GM21515 (cell line): Measurements from ENCODE around the gene ALG1L2.
"Not testable (repeated sequence)": the region's sequence is repeated elsewhere in the genome, so short reads cannot be mapped to it uniquely, and the experiment has no call there.

Experiments
- ATAC-seq: cut with Tn5 transposase; IDR thresholded peaks from one replicate; pipeline ENCODE4 v1.9.1; 2021; ENCODE audit not compliant: unreplicated experiment

Gene ALG1L2

DNA sequence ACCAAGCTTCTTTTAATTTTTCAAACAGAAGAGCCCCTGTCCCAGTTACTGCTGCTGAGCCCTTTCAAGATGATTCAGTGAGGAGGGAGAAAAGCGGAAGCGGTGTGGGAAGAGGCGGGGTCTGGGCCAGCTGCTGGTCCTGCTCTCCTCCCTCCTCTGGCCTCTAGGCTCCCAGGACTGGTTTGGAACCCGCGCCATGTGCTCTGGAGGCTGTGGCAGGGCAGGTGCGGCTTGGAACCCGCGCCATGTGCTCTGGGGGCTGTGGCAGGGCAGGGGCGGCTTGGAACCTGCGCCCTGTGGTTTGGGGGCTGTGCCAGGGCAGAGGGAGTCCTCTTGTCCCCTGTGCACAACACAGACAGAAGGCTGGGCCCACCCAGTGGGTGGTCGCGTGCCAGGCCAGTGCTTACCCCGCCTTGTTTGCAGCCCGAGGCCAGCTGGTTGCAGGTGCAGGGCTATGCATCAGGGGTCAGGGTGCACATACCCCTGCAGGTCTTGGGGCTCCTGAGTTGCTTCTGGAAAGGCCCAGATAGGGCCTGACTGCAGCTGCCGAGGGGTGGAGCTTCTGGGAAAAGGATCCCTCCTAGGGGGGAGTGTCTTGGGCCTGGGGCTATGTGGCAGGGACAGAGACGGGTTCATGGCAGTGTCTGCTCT, 12.2 kb downstream of the ALG1L2 start:
- ATAC-seq, result no peak

DNA sequence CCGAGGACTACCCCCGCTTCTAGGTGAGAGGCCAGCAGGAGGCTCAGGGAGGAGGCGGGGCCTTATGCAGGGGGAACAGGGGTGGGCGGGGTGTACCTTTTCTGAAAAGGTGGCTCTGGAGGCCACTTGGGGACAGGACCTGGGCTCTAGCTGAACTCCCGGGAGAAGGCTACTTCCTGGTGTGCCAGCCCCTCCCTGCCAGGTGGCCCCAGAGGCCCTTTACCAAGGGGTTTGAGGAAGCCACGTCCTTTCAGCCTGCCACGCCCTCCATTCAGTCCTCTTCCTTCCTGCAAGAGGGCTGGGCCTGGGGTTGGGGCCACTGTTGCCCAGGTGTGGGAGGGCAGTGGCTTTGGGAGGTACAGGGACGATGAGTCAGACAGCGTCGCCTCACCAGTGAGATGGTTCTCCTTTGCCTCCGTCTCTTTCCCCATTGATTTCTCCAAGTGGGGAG, 12.9 kb downstream of the ALG1L2 start:
- ATAC-seq, result not testable (repeated sequence)

DNA sequence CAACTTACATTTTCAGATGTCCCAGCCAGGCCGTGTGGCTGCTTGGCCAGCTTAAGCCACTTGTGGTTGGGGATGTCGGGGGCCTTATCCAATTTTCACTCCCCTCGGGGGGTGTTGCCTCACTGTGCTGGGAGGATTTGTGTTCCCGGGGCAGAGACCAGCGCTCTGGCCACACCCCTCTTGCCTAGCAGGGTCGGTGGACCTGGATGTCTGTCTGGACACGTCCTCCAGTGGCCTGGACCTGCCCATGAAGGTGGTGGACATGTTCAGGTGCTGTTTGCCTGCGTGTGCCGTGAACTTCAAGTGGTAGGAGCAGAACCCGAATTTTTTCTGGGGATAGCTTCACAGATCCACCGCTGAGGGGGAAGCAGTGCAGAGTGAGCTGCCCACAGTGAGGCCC, 14.2 kb downstream of the ALG1L2 start:
- ATAC-seq, result not testable (repeated sequence)

DNA sequence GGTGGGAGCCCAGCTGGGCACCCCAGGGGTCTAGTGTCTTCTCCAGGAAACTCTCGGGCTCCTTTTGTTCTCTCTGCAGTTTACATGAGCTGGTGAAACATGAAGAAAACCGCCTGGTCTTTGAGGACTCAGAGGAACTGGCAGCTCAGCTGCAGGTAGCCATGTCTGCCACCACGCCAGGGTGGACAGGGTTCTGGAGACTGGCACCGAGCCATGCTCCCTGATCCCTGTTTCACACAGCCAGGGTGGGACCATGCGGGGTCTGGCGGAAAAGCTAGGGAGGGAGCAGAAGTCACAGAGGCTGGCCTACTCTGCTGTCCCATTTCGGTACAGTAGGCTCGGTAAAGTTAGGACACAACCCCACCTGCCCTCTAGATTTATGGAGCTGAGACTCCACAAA, 15.5 kb downstream of the ALG1L2 start:
- ATAC-seq, result not testable (repeated sequence)

DNA sequence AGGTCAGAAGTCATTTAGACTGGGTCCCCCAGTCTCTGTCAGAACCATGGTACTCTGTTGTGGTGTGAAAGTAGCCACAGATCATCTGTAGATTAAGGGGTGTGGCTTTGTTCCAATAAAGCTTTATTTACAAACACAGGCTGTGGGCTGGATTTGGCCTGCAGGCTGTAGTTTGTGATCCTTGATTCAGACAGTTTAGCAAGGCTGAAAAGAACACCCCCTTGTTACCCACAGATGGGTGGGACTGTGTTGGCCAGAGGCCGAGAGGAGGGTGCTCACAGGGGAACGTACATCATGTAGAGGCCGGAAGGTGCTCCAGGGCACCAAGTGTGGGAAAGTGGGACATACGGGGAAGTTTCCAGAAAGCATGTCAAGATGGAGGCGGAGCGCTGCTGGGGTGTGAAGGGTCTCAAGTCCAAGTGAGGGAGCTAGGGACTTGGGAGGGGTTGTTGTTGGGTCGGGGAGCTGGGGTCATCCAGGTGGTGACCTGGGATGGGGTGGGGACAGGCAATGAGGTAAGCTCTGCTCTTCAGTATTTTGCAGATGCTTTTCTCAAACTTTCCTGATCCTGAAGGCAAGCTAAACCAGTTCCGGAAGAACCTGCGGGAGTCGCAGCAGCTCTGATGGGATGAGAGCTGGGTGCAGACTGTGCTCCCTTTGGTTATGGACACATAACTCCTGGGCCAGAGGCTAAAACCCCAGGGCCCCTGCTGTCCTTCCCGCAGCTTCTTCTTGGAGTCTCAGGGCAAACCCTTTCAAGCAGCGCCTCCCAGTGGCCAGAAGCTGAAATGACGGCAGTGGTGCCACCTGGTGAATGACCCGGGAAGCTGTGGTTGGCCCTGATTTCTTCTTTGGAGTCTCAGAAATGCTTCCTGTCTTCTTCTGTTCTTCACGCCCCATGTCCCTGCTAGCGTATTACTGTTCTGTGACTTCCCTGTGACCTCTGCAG, 16.3 kb downstream of the ALG1L2 start:
- not testable (repeated sequence) for ATAC-seq

DNA sequence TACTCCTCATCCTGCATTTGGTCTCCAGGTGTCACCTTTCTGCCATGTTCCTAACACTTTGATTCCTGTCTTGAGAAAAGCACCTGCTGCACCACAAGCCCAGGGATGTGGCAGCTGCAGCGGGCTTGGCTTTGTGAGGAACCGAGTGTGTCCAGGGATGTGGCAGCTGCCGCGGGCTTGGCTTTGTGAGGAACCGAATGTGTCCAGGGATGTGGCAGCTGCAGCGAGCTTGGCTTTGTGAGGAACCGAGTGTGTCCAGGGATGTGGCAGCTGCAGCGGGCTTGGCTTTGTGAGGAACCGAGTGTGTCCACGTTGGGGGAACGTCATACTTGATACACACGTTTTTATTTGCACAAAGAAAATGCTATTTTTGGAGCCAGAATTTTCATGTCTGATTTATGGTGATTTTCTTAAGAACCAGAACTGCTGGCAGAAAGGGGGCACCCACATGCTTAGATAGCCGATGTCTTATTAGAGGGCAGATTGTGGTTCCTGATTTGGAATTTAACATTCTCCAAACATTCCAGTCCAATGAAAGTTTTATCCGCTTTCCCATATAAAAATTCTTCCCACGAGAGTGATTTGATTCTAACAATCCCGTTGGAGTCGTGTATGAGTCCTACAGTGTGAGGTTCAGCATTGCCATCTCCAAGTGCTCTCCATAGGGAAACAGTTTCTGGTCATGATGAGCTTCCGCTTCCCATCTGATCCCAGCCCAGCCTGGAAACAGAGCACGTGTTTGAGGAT, 17.2 kb downstream of the ALG1L2 start:
- not testable (repeated sequence) for ATAC-seq

DNA sequence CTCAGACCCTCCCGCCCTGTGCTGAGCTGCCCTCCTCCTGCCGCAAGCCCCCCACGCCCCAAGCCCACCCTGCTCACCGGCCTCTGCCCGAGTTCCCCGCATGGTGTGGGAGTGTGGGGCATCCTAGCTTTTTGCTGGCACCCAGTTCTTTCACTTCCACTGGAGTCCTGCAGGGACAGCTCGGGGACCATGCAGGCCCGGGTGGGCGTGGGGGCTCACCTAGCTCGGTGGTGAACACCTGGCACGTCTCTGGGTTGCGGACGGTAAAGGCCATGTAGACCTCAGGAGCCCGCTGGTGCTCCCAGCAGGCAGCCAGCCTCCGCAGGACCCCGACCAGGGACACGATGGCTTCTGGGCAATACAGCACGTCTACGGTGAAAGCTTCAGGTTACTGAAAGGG, 20.9 kb downstream of the ALG1L2 start:
- ATAC-seq, result not testable (repeated sequence)

DNA sequence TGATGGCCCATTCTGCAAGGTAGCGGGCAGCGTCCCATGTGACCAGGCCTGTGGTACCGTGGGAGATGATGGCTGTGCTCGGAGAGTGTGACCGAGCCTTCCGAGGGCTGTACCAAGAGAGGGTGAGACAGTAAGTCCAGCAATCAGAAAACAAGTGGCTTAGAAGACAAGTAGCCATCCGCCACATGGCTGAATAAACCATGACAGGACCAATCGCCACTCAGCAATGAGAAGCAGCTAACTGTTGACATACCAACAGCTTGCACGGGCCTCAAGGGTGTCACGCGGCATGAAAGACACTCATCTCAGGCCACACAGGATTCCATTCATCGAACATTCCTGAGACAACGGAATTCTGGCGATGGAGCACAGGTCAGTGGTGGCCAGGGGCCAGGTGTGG, 22.6 kb downstream of the ALG1L2 start:
- ATAC-seq, result not testable (repeated sequence)

DNA sequence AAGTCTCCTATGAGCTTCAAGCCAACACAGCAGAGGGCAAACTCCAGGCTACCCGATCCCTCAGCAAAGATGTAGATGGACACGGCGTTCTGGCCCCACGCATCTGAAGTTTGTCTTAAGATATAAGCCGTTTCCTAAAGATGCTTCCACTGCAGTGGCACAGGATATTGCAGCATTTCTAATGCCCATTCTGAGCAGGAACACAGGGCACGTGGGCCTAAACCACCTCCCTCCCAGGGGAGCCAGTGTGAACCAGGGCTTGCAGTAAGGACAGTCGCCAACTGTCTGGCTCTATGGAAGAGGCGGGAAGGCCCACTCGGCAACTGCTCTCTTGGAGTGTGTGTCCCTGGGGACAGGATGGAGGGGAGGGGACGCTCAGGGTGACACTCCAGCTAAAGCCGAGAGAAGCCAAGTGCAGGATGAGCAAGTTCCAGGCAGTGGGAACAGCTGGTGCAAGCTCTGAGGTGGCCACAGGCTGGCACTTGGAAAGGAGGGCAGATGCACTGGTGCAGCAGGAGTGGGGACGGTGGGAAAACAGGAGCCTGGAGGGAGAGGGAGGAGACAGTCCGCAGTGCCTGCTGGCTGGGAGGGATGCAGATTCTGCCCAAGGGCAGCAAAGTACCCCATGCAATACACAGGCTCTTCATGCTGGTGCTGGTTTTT, 25.8 kb downstream of the ALG1L2 start:
- not testable (repeated sequence) for ATAC-seq

DNA sequence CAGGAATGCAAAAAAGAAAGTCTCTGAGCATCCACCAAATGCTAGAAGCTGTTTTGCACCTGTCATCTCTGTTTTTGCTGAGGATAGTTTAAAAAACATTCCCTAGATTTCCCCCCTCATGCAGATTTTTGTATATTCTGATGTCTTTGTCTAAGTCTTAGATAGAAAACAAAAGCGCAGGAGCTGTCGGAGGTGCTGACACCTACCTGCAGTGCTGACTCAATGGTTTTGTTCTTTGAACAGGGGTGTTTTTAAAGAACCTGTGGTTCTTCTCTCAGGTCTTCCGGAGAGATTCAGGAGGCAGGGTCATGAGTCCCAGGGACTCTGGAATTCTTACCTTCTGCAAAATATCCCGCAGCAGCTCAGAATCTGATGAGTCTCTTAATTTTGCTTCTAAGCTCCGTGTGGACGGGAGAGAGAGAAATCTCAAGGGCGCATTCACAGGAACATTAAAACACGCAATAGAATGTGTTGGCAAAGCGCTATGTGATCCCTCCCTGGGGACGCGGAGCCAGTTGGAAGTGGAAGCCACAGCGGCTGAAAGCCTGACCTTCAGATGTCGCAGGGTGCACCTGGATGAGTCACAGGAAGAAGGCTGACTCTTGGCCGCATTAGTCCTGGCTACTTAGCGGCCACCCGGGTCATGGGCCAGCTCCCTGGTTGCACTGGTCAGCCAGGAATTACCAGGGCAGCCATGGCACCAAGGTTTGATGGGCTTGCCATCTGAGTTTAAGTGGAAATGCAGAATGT, 27.4 kb downstream of the ALG1L2 start:
- ATAC-seq, result not testable (repeated sequence)

DNA sequence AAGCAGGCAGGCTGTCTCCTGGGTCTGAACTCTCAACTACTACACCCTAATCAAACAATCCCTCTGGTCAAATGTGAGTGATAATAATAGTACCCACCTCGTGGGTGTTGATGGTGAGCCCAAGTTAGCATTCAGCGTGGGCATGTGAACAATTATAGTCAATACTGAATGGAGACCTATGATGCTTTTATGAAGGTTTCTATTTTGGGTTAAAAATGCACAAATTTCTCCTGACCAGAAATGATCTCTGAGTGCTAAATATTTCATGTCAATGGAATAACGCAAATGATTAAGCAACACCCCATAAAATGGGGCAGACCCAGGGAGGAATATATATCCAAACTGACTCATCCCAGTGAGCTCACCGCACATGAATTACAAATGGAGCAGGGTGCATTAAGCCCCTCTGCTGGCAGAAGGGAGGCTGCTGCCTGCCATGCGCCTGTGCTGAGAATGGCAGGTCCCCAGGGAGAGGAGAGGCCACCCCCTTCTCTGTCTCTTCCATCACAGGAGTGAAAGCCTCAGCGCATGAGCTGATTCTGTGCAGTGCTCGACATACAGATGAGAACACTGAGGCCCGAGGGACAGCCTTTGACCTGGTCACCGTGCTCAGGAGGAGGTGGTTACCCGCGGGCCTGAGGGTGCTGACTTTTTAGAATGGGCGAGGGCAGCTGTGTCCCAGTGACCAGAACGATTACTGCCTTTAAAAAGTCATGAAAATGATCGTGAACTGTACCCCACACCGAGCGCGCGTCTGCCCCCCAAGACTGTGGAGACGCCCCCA, 28.9 kb downstream of the ALG1L2 start:
- ATAC-seq, result not testable (repeated sequence)

DNA sequence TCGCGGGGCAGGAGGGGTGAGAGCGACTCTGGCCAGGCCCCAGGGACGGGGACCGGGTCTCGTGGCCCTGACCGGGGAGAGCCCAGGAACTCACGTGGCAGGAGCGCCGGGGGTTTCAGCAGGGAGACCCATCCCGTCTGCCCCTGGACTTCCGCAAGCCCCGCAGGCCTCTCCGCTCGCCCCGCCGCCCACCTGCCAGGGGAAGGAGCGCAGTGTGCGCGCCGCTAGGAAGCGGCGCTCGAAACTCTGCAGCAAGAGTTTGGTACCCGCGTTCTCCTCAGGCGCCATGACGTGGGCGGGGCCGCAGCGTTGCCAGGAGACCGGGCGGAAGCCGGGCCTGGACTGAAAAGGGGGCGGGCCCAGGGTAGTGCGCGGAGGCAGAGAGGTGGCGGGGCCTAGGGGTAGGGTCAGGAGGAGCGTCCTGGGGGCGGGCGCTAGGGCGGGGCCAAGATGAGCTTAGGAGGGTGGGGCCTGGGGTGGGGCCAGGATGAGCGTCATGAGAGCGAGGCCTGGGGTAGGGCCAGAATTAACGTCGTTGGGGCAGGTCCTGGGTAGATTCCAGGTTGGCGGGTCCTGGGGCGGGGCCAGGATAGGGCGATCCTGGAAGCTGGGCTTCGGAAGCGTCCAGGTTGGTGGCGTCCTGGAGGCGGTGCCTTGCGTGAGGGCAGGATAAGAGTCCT, 29.7 kb downstream of the ALG1L2 start:
- peak; percentile 100 for ATAC-seq

DNA sequence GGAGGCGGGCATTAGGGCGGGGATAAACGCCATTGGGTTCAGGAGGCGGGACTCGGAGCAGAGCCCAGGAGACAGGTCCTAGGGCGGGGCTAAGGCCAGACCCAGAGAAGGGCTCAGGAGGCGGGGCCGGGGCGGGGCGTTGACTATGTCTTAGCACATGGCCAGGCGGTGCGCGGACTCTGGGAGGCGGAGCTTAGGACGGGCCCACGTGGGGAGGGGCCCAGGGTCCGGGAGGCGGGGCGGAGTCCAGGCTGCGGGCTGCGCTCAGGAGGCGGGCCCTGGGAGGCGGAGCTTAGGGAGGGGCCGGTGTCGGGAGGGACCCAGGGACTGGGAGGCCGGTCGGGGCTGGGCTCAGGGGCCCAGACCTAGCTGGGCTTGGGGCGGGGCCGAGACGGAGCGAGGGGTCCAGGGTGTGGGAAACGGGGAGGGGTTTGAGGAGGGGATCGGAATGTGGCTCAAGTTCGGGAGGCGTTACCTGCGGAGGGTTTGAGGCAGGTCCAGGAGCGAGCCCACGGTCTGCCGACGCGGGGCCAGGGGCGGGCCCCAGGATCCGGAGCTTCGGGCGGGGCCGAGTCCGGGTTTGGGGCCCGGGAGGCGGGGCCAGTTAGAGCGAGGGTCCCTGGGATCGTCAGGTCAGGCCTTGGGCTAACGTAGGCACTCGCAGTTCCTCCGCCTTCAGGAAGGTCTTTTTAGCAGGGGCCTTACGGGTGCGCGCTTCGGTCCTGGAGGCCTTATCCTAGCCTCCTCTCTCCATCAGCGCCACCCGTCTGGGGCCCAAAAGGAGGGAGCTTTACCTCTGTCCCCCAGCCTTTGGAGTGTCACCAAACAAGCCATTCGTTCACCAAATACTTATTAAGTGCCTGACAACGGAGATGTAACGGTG, 30.5 kb downstream of the ALG1L2 start:
- peak; percentile 53 for ATAC-seq

DNA sequence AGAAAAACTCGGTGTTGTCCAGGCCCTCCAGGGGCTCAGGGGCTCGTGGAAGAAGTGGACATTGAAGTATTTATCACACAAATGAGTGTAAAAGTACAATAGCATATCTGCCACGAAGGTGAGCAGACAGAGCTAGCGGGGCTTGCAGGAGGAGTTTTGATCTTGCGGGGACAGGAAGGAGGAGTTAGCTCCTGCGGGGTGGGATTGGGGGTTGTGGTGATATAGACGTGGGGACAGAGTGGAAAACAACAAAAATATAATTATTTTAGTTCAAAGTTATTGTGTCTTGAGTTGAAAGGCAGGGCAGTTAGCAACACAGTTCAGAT, 31.1 kb downstream of the ALG1L2 start:
- not testable (repeated sequence) for ATAC-seq

DNA sequence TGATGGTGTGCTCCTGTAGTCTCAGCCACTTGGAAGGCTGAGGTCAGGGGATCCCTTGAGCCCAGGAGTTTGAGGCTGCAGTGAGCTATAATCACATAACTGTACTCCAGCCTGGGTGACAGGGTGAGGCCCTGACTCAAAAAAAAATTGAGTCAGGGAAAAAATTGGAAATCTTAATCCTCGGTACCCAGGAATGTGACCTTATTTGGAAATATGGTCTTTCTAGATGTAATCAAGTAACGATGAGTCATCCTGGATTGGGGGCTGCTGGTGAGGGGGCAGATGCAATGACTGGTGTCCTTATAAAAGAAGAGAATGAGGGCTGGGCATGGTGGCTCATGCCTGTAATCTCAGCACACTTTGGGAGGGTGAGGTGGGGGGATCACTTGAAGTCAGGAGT, 33.8 kb downstream of the ALG1L2 start:
- ATAC-seq, result not testable (repeated sequence)

DNA sequence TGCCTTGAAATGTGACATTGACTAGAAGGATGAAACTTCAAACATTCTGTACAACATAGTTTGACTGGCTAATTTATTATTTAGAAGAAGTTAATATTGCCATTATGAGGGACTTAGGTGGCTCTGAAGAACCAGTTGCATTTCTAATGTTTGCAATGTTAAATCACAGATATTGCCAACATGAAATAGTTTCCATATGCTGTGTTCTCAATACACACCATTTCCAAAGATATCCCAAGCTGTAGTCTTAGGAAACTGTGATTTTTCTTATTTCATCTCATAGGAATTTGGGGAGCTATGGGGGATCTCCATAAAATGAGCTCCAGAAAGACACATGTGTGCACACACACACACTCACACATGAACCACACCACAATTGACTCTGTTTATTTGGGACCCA, 36.3 kb downstream of the ALG1L2 start:
- no peak for ATAC-seq

DNA sequence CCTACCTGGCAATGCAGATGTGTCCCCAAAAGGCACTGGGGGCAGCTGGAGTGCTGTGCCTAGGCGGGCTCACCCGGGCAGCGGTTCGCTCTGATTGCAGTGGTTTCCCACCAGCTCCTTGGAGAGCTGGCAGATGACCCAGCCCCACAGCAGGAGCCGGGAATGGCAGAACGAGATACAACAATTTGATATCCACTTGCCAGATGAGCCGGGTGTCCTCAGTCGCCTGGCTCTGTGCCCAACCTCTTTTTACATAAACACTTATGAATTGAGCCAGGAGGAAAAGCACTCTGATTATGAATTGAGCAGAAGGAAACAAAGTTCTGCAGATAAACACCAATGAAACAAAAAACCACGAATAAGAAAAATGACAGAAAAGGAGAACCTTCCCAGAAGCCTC, 38.2 kb downstream of the ALG1L2 start:
- ATAC-seq, result not testable (repeated sequence)

DNA sequence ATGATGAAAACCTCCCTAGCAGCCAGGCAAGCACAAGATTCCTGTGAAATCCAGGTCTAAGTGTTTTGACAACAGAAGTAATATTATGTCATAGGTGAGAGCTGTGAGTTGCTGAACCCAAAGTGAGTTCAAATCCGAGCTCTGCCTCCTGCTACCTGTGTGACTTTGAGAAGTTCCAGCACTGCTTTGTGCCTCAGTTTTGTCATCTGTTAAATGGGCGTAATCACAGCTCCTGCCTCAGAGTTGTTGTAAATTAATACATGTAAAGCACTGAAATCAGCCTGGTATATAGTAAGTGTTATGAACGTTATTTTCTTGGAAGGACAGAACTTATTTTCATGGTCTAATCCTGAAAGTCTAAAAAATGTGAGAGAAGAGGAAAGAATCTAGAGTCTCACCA, 38.7 kb downstream of the ALG1L2 start:
- ATAC-seq, result not testable (repeated sequence)
